Suprapubic skin (tissue), 4 donors: ENCODE results near the gene SORCS2. TPM values are rescaled to one million over a fixed set of nuclear protein-coding genes. Genes with fewer than 3 reads are reported as not detected.

ENCODE experiments used
- DNase-seq, 2 donors: peaks; one replicate each; pipeline ENCODE4 v3.0.0-alpha.2; 2019; ENCODE audit warnings: low spot score in 2 of 2
- H3K27ac ChIP-seq: fragments of 200-600 bp; sonication (generic); one replicate; pipeline ENCODE4 v1.5.1; 2019
- H3K27me3 ChIP-seq: fragments of 200-600 bp; sonication (generic); one replicate; pipeline ENCODE4 v1.5.1; 2019
- H3K36me3 ChIP-seq: fragments of 200-600 bp; sonication (generic); one replicate; pipeline ENCODE4 v1.5.1; 2019
- H3K4me1 ChIP-seq: fragments of 200-600 bp; sonication (generic); one replicate; pipeline ENCODE4 v1.5.1; 2019
- H3K4me3 ChIP-seq: fragments of 200-600 bp; sonication (generic); one replicate; pipeline ENCODE4 v1.5.1; 2019; ENCODE audit warnings: mild to moderate bottlenecking
- H3K9me3 ChIP-seq: fragments of 200-600 bp; sonication (generic); one replicate; pipeline ENCODE4 v1.5.1; 2019
- EP300 ChIP-seq: sonication (generic); formaldehyde crosslinking; IDR thresholded peaks from one replicate; pipeline ENCODE4 v1.6.1; 2017; ENCODE audit warnings: antibody characterized with exemption
- POLR2A ChIP-seq, 2 donors: fragments of 450-650 bp; IDR thresholded peaks; one replicate each; pipeline ENCODE4 v1.6.1; 2017; ENCODE audit warnings: antibody characterized with exemption in 2 of 2, mild to moderate bottlenecking in 2 of 2, moderate library complexity in 2 of 2
- POLR2AphosphoS5 ChIP-seq, 3 donors: sonication (generic); formaldehyde crosslinking; IDR thresholded peaks; one replicate each; pipeline ENCODE4 v1.6.1; 2017; ENCODE audit warnings: antibody characterized with exemption in 3 of 3
- WGBS: methylation state at CpG from one replicate; pipeline ENCODE4 v1.1.5; 2018; 5-methylcytosine and 5-hydroxymethylcytosine counted together
- total RNA-seq, 4 donors: library from RNA; depleted of rRNA; stranded (reverse); fragments of >200 nt; gene quantifications; one replicate each; pipeline ENCODE4 v1.1.0, GENCODE V29; 2016
- TF ChIP-seq, protein P1 (sequence below), 2 donors: fragments of 200-600 bp in 1 of 2; fragments of 450-650 bp in 1 of 2; sonication (generic) in 1 of 2; IDR thresholded peaks; one replicate each; pipeline ENCODE4 v1.5.1; 2016 to 2019; ENCODE audit warnings: antibody characterized with exemption in 2 of 2, mild to moderate bottlenecking in 1 of 2, moderate library complexity in 1 of 2

The SORCS2 gene
- total RNA-seq = 1 to 10 TPM in 3 of 4 donors, under 1 TPM in 1; 0.94 to 4.6 (median 1.3) TPM

DNA sequence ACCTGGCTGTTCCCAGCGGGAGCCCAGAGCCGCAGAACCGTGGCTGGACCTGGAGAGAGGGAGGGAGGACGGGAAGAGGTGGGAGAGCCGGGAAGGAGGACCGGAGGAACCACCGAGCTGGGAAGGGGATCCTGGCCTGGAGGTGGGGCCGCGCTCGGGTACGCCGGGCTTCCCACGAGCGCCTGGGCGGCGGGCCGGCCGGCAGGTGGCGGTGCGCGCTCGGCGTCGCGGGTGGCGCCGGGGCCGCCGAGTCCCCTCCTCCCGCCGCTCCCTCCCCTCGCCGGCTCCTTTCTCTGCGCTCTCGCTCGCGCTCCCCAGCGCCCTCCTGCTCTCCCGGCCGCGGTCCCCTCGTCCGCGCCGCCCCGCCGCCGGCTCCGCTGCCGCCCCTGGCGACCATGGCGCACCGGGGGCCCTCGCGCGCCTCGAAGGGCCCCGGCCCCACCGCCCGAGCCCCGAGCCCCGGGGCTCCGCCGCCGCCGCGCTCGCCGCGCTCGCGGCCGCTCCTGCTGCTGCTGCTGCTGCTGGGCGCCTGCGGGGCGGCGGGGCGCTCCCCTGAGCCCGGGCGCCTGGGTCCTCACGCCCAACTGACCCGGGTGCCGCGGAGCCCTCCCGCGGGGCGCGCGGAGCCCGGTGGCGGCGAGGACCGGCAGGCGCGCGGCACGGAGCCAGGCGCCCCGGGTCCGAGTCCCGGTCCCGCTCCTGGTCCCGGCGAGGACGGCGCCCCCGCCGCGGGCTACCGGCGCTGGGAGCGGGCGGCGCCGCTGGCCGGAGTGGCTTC, at the start of gene SORCS2:
Gene SORCS2 (plus strand): TSS at position 287 of the 778 bp plus-strand sequence.
- Histone ChIP-seq H3K27me3 (peaks cover 77% of the 10 kb centered on the region), H3K4me3 (peak within 1 kb of the TSS; percentile 46), H3K4me1 (peaks cover 29% of the 10 kb centered on the region), H3K27ac (no peak within 1 kb of the TSS), H3K36me3 (no peaks in the 10 kb centered on the region), H3K9me3 (no peaks in the 10 kb centered on the region)
- TF ChIP-seq, protein P1, sequence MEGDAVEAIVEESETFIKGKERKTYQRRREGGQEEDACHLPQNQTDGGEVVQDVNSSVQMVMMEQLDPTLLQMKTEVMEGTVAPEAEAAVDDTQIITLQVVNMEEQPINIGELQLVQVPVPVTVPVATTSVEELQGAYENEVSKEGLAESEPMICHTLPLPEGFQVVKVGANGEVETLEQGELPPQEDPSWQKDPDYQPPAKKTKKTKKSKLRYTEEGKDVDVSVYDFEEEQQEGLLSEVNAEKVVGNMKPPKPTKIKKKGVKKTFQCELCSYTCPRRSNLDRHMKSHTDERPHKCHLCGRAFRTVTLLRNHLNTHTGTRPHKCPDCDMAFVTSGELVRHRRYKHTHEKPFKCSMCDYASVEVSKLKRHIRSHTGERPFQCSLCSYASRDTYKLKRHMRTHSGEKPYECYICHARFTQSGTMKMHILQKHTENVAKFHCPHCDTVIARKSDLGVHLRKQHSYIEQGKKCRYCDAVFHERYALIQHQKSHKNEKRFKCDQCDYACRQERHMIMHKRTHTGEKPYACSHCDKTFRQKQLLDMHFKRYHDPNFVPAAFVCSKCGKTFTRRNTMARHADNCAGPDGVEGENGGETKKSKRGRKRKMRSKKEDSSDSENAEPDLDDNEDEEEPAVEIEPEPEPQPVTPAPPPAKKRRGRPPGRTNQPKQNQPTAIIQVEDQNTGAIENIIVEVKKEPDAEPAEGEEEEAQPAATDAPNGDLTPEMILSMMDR (IDR thresholded peaks at IDR 0.05) = peak; percentile 47 to 81
- TF ChIP-seq POLR2A (IDR thresholded peaks at IDR 0.05) = no peak
- WGBS = 0% methylated on average over 8 of the region's 116 CpGs
- DNase-seq = no peak

DNA sequence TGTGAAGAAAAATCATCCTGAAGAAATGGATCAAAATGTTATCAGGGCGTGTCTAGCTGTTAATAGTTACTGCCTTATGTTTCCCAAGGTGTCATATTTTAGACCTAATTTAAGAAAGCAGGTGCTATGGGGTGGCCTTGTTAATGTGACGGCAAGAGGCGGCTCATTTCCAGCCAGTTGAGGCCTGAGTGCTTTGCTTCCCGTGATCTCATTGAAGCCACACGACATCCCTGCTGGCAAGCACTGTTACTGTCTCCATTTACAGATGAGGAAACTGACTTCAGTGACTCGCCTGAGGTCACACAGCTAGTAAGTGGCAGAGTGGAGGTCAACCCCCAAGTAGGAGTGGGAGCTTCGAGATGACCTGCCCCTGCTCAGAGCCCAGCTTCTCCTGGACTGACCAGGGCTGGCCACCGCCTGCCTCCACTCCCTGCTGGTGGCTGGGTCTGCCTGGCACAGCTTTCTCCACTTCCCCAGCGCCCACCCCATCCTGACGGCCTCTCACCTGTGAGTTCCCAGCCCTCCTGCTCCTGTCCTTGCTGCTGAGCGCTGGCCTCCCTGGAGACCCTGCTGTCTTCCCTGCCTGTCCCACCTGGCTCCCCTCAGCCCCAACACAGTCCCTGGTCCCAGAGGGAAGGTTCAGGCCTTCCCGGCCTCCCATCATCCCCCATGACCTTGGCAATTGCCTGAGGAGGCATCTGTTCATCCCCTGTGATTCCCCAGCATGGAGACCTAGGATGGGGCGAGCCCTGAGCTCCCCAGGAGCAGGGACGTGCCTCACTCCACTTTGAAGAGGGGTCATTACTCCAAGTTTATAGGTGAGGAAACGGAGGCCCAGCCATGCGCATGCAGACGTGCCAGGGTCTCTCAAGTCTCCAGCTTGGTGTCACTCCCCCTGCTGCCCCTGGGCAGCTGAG, 47.7 kb upstream of the SORCS2 start:
- Histone ChIP-seq H3K27ac (no peak overlapping the region), H3K9me3 (no peaks in the 10 kb centered on the region), H3K4me1 (no peaks in the 10 kb centered on the region), H3K36me3 (no peaks in the 10 kb centered on the region), H3K27me3 (peaks cover 3% of the 10 kb centered on the region), H3K4me3 (no peak overlapping the region)
- WGBS = 88% methylated on average over 17 of the region's 17 CpGs
- TF ChIP-seq POLR2A (IDR thresholded peaks at IDR 0.05) = no peak
- no peak for DNase-seq

DNA sequence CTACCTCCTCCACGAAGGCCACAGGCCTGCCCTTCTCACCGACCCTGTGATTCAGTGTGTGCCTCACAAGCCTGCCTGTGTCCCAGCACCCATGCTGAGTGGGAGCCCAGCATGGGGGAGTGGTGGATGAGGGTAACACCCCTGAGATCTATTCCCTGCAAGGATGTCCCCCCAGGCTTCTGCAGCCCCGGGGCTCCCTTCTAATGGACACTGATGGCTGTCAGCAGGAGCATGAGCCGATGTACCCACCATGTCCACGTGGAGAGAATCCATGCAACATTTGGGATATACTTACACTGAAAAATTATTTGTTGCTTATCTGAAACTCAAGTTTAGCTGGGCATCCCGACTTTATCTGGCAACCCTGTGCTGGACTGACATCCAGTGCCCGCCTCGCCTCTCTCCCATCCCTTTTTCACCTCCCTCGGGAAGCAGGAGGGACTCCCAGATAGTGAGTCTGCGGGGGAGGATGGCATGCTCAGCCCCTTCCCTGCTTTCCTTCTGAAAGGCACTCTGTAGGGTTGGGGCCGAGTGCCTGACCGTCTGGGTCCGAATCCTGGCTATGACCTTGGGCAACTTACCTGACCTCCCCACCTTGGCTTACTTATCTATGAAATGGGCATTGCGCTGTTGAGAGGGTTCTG, 46.9 kb upstream of the SORCS2 start:
- WGBS = 91% methylated on average over 10 of the region's 14 CpGs

DNA sequence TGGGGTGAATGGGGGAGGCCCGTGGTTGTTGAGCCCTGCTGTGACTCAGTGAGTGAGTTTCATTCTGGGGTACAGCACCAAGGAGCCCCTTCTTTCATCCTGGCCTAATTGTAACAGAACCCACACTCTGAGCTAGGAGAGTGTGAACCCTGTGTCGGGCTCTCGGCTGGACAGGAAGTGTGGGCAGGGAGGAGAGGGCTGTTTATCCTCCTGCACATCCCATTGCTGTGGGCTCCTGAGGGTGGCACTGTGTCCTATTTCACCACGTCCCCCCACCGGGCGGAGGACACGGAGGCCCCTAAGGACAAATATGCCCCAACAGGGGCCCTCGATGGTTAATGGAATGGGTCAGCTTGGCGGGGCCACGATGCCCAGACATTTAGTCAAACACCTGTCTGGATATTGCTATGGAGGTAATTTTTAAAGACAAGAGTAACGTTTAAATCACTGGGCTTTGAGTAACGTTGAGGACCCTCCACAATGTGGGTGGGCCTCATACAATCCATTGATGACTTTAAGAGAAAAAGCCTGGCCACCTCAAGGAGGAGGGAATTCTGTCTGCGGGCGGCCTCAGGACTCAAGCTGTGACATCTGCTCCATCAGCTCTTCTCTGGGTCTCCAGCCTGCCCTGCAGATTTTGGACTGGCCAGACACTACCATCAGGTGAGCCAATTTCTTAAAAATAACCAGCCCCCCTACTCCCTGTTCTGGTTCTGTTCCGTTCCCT, 46.1 kb upstream of the SORCS2 start:
- Histone ChIP-seq H3K27me3 (peaks cover 6% of the 10 kb centered on the region), H3K27ac (no peak overlapping the region), H3K36me3 (no peaks in the 10 kb centered on the region), H3K4me1 (peaks cover 2% of the 10 kb centered on the region), H3K9me3 (no peaks in the 10 kb centered on the region), H3K4me3 (no peak overlapping the region)
- TF ChIP-seq POLR2AphosphoS5 (IDR thresholded peaks at IDR 0.05) = no peak
- TF ChIP-seq, protein P1 (IDR thresholded peaks at IDR 0.05) = no peak
- TF ChIP-seq EP300 = no peak
- TF ChIP-seq POLR2A (IDR thresholded peaks at IDR 0.05) = no peak
- WGBS = 90% methylated on average over 9 of the region's 15 CpGs
- DNase-seq = no peak

More for the DNA sequence above, 46.9 kb upstream of the SORCS2 start:
- no peak overlapping the region for H3K4me3 ChIP-seq
- H3K27me3 ChIP-seq = peaks cover 5% of the 10 kb centered on the region
- TF ChIP-seq, protein P1 (IDR thresholded peaks at IDR 0.05) = no peak
- TF ChIP-seq EP300 (no peak), POLR2A (IDR thresholded peaks at IDR 0.05) (no peak), POLR2AphosphoS5 (IDR thresholded peaks at IDR 0.05) (no peak)
- no peaks in the 10 kb centered on the region for H3K9me3 ChIP-seq
- peaks cover 2% of the 10 kb centered on the region for H3K4me1 ChIP-seq
- no peak overlapping the region for H3K27ac ChIP-seq
- no peaks in the 10 kb centered on the region for H3K36me3 ChIP-seq
- DNase-seq = no peak

DNA sequence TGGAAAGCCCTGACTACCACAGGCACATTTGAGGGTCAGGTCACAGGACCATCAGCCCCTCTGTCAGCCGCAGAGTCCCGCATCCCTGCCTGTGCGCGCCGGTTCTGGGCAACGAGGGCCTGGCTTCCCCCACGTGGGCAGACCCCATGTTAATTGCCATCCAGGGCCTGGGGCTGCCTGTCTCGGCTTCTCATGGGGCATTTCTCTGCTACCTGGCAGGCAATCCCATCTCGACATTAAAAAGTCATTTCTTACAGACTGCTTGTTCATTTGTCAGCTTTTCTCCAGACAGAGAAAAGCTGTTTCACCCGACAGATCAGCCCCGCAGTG, 45.6 kb upstream of the SORCS2 start:
- H3K36me3 ChIP-seq = no peaks in the 10 kb centered on the region
- DNase-seq = no peak
- peaks cover 2% of the 10 kb centered on the region for H3K4me1 ChIP-seq
- no peak overlapping the region for H3K4me3 ChIP-seq
- 86% methylated on average over 10 of the region's 11 CpGs for whole genome bisulfite sequencing
- H3K9me3 ChIP-seq = no peaks in the 10 kb centered on the region
- no peak for TF ChIP-seq POLR2A (IDR thresholded peaks at IDR 0.05)
- no peak for TF ChIP-seq EP300
- TF ChIP-seq, protein P1 (IDR thresholded peaks at IDR 0.05) = no peak
- no peak for TF ChIP-seq POLR2AphosphoS5 (IDR thresholded peaks at IDR 0.05)
- peaks cover 6% of the 10 kb centered on the region for H3K27me3 ChIP-seq
- no peak overlapping the region for H3K27ac ChIP-seq
